Endothelial cell of umbilical vein (primary cell): ENCODE measurements around the gene C17orf67.

Experiments used
- CTCF ChIP-seq, 2 donors: IDR thresholded peaks; 1 replicate in 1 of 2; 2 replicates in 1 of 2; pipeline ENCODE4 v1.5.1; 2011; ENCODE audit warnings: low read length in 2 of 2, mild to moderate bottlenecking in 2 of 2, moderate library complexity in 2 of 2, control low read depth in 1 of 2, inconsistent platforms in 1 of 2, low read depth in 1 of 2; ENCODE audit not compliant: insufficient read depth in 1 of 2; ENCODE audit errors: extremely low read depth in 1 of 2
- EZH2 ChIP-seq: IDR thresholded peaks from 2 replicates; pipeline ENCODE4 v1.6.1; 2012; ENCODE audit warnings: borderline replicate concordance, low read depth, mild to moderate bottlenecking, moderate library complexity, low read length, inconsistent platforms; ENCODE audit not compliant: severe bottlenecking
- GATA2 ChIP-seq: IDR thresholded peaks from 2 replicates; pipeline ENCODE4 v1.7.0; 2011; ENCODE audit warnings: low read depth, mild to moderate bottlenecking, moderate library complexity, mixed read lengths, low read length; ENCODE audit not compliant: insufficient read length, insufficient read depth
- MAX ChIP-seq: IDR thresholded peaks from 2 replicates; pipeline ENCODE4 v1.6.1; 2011; ENCODE audit not compliant: insufficient read depth, insufficient read length
- POLR2A ChIP-seq: IDR thresholded peaks from 2 replicates; pipeline ENCODE4 v1.6.1; 2012; ENCODE audit warnings: low read depth, mild to moderate bottlenecking, control low read depth, low read length

- TF ChIP-seq POLR2A (no peak), MAX (no peak), CTCF (IDR thresholded peaks at IDR 0.05; ENCODE audit: extremely low read depth in 1 of 2, insufficient read depth in 1 of 2, low read depth in 1 of 2, low read length in 2 of 2) (no peak), EZH2 (no peak), GATA2 (no peak)
Observed at GRCh38 chr17:56793531-56793930, 40.2 kb downstream of the C17orf67 start.
